Prostate gland (tissue), 2 donors: ENCODE data around the gene RAB40C. TPM values are rescaled to one million over a fixed set of nuclear protein-coding genes. Genes with fewer than 3 reads are reported as not detected.

Experiments
- DNase-seq: peaks from one replicate; pipeline ENCODE4 v3.0.0-alpha.2; 2019; ENCODE audit warnings: low spot score
- H3K27ac ChIP-seq, 2 donors: fragments of 200-600 bp; sonication (generic); 2 replicates each; pipeline ENCODE4 v1.5.1; 2017 to 2019
- H3K27me3 ChIP-seq: fragments of 200-600 bp; sonication (generic); replicated peaks from 2 replicates; pipeline ENCODE4 v1.5.1; 2019; ENCODE audit not compliant: insufficient read depth
- H3K36me3 ChIP-seq, 2 donors: fragments of 200-600 bp; sonication (generic); 1 replicate in 1 of 2; 2 replicates in 1 of 2; pipeline versions ENCODE4 v1.5.1 to v1.8.1; 2017 to 2019
- H3K4me1 ChIP-seq: fragments of 200-600 bp; sonication (generic); replicated peaks from 2 replicates; pipeline ENCODE4 v1.5.1; 2019
- H3K4me3 ChIP-seq, 2 donors: fragments of 200-600 bp; sonication (generic); 2 replicates each; pipeline ENCODE4 v1.5.1; 2017 to 2019
- H3K9me3 ChIP-seq: fragments of 200-600 bp; sonication (generic); 2 replicates; pipeline ENCODE4 v1.5.1; 2017
- POLR2A ChIP-seq: fragments of 450-650 bp; IDR thresholded peaks from one replicate; pipeline ENCODE4 v1.6.1; 2016; ENCODE audit warnings: antibody characterized with exemption, mild to moderate bottlenecking
- POLR2AphosphoS5 ChIP-seq: sonication (generic); formaldehyde crosslinking; IDR thresholded peaks from one replicate; pipeline ENCODE4 v1.6.1; 2017; ENCODE audit warnings: antibody characterized with exemption
- WGBS: methylation state at CpG from one replicate; pipeline ENCODE4 v1.1.5; 2018; 5-methylcytosine and 5-hydroxymethylcytosine counted together
- intact Hi-C: fragments of 100-400 bp; cut with DNase I; formaldehyde crosslinking; loops from one replicate; pipeline ENCODE4 v1.14.2; 2022
- total RNA-seq, 2 donors: library from RNA; depleted of rRNA; stranded (reverse); fragments of >200 nt; gene quantifications; one replicate each; pipeline ENCODE4 v1.1.0, GENCODE V29; 2016
- TF ChIP-seq, protein P1 (sequence below), 4 experiments: fragments of 200-600 bp in 2 of 4; fragments of 450-650 bp in 2 of 4; sonication (generic) in 2 of 4; IDR thresholded peaks; 1 replicate in 3 of 4; 2 replicates in 1 of 4; pipeline ENCODE4 v1.5.1; 2016 to 2019; ENCODE audit warnings: antibody characterized with exemption in 4 of 4, mild to moderate bottlenecking in 2 of 4, moderate library complexity in 2 of 4

RAB40C gene
- total RNA-seq, 2 donors from 2014 or later, result 41.8 to 68.0 TPM

DNA sequence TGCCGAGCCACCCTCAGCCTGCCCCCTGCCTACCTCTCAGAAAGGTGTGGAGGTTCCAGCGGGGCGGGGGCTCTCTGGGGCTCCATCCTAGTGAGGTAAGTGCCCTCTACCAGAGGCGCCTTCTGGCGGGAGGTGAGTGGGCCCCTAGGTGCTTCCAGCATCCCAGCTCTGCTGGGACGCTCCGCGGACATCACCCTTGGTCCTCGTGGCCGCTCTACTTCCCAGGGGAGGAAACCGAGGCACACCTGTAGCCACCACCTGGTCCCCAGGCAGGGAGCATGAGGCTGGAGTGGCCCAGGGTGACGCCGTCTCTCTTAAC lies 53.1 kb downstream of the RAB40C start:
- 88% methylated on average over 13 of the region's 13 CpGs for WGBS
- TF ChIP-seq POLR2A, result no peak
- TF ChIP-seq, protein P1, sequence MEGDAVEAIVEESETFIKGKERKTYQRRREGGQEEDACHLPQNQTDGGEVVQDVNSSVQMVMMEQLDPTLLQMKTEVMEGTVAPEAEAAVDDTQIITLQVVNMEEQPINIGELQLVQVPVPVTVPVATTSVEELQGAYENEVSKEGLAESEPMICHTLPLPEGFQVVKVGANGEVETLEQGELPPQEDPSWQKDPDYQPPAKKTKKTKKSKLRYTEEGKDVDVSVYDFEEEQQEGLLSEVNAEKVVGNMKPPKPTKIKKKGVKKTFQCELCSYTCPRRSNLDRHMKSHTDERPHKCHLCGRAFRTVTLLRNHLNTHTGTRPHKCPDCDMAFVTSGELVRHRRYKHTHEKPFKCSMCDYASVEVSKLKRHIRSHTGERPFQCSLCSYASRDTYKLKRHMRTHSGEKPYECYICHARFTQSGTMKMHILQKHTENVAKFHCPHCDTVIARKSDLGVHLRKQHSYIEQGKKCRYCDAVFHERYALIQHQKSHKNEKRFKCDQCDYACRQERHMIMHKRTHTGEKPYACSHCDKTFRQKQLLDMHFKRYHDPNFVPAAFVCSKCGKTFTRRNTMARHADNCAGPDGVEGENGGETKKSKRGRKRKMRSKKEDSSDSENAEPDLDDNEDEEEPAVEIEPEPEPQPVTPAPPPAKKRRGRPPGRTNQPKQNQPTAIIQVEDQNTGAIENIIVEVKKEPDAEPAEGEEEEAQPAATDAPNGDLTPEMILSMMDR (IDR thresholded peaks at IDR 0.05), result no peak
- TF ChIP-seq POLR2AphosphoS5, result no peak
- H3K27me3 ChIP-seq, result no peaks in the 10 kb centered on the region
- H3K4me3 ChIP-seq, result peak overlapping the region; percentile 78 to 83
- H3K27ac ChIP-seq, result peak overlapping the region; percentile 78 to 80
- H3K9me3 ChIP-seq, result no peaks in the 10 kb centered on the region
- no peaks in the 10 kb centered on the region for H3K36me3 ChIP-seq
- peaks cover 12% of the 10 kb centered on the region for H3K4me1 ChIP-seq
- intact Hi-C loops, result no loop called here
- no peak for DNase-seq

- DNase-seq, result no peak
- H3K27ac ChIP-seq, result no peak overlapping the region
- no peaks in the 10 kb centered on the region for H3K9me3 ChIP-seq
- 93% methylated on average over 12 of the region's 12 CpGs for WGBS
- intact Hi-C loops, result no loop called here
- peaks cover 19% of the 10 kb centered on the region for H3K4me1 ChIP-seq
- H3K27me3 ChIP-seq, result no peaks in the 10 kb centered on the region
- no peaks in the 10 kb centered on the region for H3K36me3 ChIP-seq
- no peak overlapping the region for H3K4me3 ChIP-seq
- TF ChIP-seq POLR2A (no peak), POLR2AphosphoS5 (no peak)
- TF ChIP-seq, protein P1 (IDR thresholded peaks at IDR 0.05), result no peak
These were observed 54.7 kb downstream of the RAB40C start for GRCh38 chr16:644556-644955.

DNA sequence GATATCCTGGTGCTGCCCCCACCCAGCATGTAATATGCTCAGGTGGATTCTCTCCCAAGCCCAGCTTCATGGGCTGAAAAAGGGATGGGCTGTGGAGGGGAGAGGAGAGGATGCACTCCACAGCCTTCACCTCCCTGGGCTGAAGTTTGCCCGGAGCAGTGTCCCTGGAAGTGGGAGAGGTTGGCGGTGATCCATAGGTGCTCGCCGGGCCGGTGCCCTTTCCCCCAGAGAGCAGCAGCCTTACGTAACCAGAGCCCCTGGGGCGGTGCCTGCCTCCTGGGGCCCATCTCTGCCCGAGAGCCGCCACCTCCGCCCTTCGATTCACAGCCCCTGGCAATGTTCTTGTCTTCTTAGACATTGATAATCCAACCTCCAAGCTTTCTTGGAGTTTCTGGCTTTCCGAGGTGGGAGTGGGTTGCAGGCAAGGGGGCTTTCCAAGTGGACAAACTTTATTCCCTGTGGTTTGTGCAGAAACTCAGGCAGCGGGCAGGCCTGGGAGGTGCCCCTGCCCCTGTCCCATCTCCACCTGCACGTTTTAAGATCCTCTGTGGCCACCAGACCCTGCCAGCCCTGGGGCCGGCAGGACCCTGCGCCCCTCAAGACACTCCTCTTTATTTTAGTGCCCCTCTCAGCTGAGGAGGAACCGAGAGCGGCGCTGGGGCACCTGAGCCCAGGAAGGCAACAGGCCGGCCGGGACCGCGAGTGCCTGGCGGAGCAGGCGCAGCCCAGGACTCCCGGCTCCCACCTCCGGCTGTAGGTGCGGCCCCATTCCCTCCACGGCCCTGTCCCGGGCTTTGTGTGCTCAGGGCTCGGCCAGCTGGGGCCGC lies 56.2 kb downstream of the RAB40C start:
- DNase-seq, result no peak
- Histone ChIP-seq H3K9me3 (no peaks in the 10 kb centered on the region), H3K27ac (no peak overlapping the region), H3K27me3 (no peaks in the 10 kb centered on the region), H3K4me3 (no peak overlapping the region), H3K4me1 (peaks cover 24% of the 10 kb centered on the region), H3K36me3 (no peaks in the 10 kb centered on the region)
- WGBS, result 75% methylated on average over 31 of the region's 32 CpGs
- TF ChIP-seq POLR2AphosphoS5 (no peak), POLR2A (no peak)
- TF ChIP-seq, protein P1 (IDR thresholded peaks at IDR 0.05), result no peak
- intact Hi-C loops, result no loop called here

DNA sequence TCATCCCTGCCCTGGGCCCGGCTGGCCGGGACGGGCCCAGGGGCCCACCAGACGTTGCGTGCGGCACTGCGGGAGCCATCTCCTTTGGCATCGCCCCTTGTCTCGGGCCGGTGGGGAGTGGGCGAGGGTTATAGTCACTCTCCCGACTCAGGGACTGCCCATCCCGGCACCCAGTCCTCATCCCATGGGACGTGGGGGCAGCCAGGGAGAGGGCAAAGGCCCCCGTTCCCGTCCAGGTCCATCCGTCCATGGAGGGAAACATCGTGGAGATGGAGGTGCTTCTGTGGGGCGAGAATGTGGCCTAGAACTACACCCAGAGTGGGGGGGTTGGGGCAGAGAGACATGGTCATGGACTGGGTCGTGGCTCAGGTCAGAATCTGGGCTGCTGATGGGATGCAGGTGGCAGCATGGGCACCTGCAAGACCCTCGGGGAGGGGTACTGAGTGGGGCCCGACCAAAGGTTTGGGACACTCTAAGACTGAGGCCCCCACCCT lies 56.9 kb downstream of the RAB40C start:
- no peaks in the 10 kb centered on the region for H3K36me3 ChIP-seq
- H3K27me3 ChIP-seq, result no peaks in the 10 kb centered on the region
- TF ChIP-seq, protein P1 (IDR thresholded peaks at IDR 0.05), result no peak
- no peak for TF ChIP-seq POLR2A
- TF ChIP-seq POLR2AphosphoS5, result no peak
- no peak overlapping the region for H3K4me3 ChIP-seq
- H3K4me1 ChIP-seq, result peaks cover 24% of the 10 kb centered on the region
- intact Hi-C loops, result no loop called here
- no peak overlapping the region for H3K27ac ChIP-seq
- WGBS, result 82% methylated on average over 13 of the region's 22 CpGs
- DNase-seq, result no peak
- H3K9me3 ChIP-seq, result no peaks in the 10 kb centered on the region
